Panc1 (cell line): ENCODE data around the gene OXT. TPM values are rescaled to one million over a fixed set of nuclear protein-coding genes. Genes with fewer than 3 reads are reported as not detected.

Experiments used
- ATAC-seq: fragments of 200-7000 bp; cut with Tn5 transposase; 2 replicates; pipeline ENCODE4 v1.9.1; 2020; ENCODE audit warnings: mild to moderate bottlenecking, moderate library complexity
- BruUV-seq: library from RNA; stranded (reverse); fragments of 400-500 nt; replicated peaks from 2 replicates; lab custom pipeline; 2021; lab: Mats Ljungman, UMichigan
- CTCF ChIA-PET: fragments of 300-600 bp; sonication (Branson Sonifier 250); formaldehyde crosslinking; loops from one replicate; lab custom pipeline; 2022; ENCODE audit warnings: antibody characterized with exemption; lab: Charles Lee
- POLR2A ChIA-PET: fragments of 300-600 bp; sonication (Branson Sonifier 250); formaldehyde crosslinking; loops from one replicate; lab custom pipeline; 2022; ENCODE audit warnings: antibody characterized with exemption; lab: Charles Lee
- DNase-seq: peaks from one replicate; pipeline ENCODE4 v3.0.0-alpha.2; 2010; ENCODE audit warnings: low read depth, low spot score
- H3K27ac ChIP-seq: 2 replicates; pipeline ENCODE4 v1.5.1; 2011; ENCODE audit warnings: mild to moderate bottlenecking, low read length, inconsistent platforms
- H3K27me3 ChIP-seq: fragments of 200-500 bp; sonication (Bioruptor generic); 2 replicates; pipeline ENCODE4 v1.6.0; 2014; ENCODE audit warnings: low read length, inconsistent platforms; ENCODE audit not compliant: control insufficient read depth, insufficient read depth
- H3K36me3 ChIP-seq: fragments of 200-500 bp; sonication (Bioruptor generic); 2 replicates; pipeline ENCODE4 v1.5.1; 2014; ENCODE audit warnings: inconsistent platforms, mild to moderate bottlenecking, low read length, moderate library complexity; ENCODE audit not compliant: control insufficient read depth, insufficient read depth
- H3K4me1 ChIP-seq: 2 replicates; pipeline ENCODE4 v1.5.1; 2011; ENCODE audit warnings: inconsistent platforms, mild to moderate bottlenecking, low read length, moderate library complexity; ENCODE audit not compliant: control insufficient read depth, insufficient read depth
- H3K4me3 ChIP-seq, 2 experiments: 2 replicates each; pipeline ENCODE4 v1.5.1; 2011 to 2012; ENCODE audit warnings: low read depth in 2 of 2, low read length in 2 of 2, mild to moderate bottlenecking in 2 of 2, inconsistent platforms in 1 of 2, moderate library complexity in 1 of 2
- H3K9me3 ChIP-seq: fragments of 200-500 bp; sonication (Bioruptor generic); 2 replicates; pipeline ENCODE4 v1.5.1; 2014; ENCODE audit warnings: low read depth, mild to moderate bottlenecking, inconsistent platforms, low read length, moderate library complexity; ENCODE audit not compliant: control insufficient read depth, insufficient read depth
- CTCF ChIP-seq: fragments of 450-650 bp; IDR thresholded peaks from 2 replicates; pipeline ENCODE4 v1.5.1; 2017; ENCODE audit warnings: mild to moderate bottlenecking
- POLR2AphosphoS5 ChIP-seq: IDR thresholded peaks from 2 replicates; pipeline ENCODE4 v1.6.1; 2012; ENCODE audit warnings: mild to moderate bottlenecking, low read depth, low read length, moderate library complexity
- SIN3A ChIP-seq: IDR thresholded peaks from 2 replicates; pipeline ENCODE4 v1.6.1; 2012; ENCODE audit warnings: low read depth, mild to moderate bottlenecking, low read length, moderate library complexity, borderline replicate concordance; ENCODE audit not compliant: insufficient read depth
- TCF7L2 ChIP-seq: IDR thresholded peaks from 2 replicates; pipeline ENCODE4 v1.6.1; 2011; ENCODE audit warnings: mild to moderate bottlenecking, low read depth, low read length, inconsistent platforms
- in situ Hi-C: cut with HindIII; loops from 2 replicates; pipeline ENCODE4 v1.10.0; 2016; ENCODE audit warnings: low sequenced_read_pairs, low pct_unique_long_range_greater_than_20kb
- intact Hi-C: fragments of 100-400 bp; cut with micrococcal nuclease; formaldehyde crosslinking; loops from one replicate; pipeline ENCODE4 v1.10.0; 2022; ENCODE audit not compliant: unreplicated experiment
- total RNA-seq: library from RNA; stranded (reverse); gene quantifications from one replicate; pipeline ENCODE4 v1.2.1, GENCODE V29; 2021; ENCODE audit not compliant: unreplicated experiment
- TF ChIP-seq, protein P1 (sequence below), 2 experiments: IDR thresholded peaks; 2 replicates each; pipeline ENCODE4 v1.6.1; 2011 to 2012; ENCODE audit warnings: low read depth in 2 of 2, control low read depth in 1 of 2, low read length in 1 of 2, mild to moderate bottlenecking in 1 of 2, moderate library complexity in 1 of 2; ENCODE audit not compliant: insufficient read depth in 1 of 2

The OXT gene
- total RNA-seq, 1 experiment from 2014 or later = not detected

GRCh38 chr20:3107464-3108025, 36.1 kb downstream of the OXT start:
- no peak for DNase-seq
- H3K27me3 ChIP-seq = no peaks in the 10 kb centered on the region
- no peaks in the 10 kb centered on the region for H3K9me3 ChIP-seq
- TF ChIP-seq, protein P1, sequence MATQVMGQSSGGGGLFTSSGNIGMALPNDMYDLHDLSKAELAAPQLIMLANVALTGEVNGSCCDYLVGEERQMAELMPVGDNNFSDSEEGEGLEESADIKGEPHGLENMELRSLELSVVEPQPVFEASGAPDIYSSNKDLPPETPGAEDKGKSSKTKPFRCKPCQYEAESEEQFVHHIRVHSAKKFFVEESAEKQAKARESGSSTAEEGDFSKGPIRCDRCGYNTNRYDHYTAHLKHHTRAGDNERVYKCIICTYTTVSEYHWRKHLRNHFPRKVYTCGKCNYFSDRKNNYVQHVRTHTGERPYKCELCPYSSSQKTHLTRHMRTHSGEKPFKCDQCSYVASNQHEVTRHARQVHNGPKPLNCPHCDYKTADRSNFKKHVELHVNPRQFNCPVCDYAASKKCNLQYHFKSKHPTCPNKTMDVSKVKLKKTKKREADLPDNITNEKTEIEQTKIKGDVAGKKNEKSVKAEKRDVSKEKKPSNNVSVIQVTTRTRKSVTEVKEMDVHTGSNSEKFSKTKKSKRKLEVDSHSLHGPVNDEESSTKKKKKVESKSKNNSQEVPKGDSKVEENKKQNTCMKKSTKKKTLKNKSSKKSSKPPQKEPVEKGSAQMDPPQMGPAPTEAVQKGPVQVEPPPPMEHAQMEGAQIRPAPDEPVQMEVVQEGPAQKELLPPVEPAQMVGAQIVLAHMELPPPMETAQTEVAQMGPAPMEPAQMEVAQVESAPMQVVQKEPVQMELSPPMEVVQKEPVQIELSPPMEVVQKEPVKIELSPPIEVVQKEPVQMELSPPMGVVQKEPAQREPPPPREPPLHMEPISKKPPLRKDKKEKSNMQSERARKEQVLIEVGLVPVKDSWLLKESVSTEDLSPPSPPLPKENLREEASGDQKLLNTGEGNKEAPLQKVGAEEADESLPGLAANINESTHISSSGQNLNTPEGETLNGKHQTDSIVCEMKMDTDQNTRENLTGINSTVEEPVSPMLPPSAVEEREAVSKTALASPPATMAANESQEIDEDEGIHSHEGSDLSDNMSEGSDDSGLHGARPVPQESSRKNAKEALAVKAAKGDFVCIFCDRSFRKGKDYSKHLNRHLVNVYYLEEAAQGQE (IDR thresholded peaks at IDR 0.05; ENCODE audit: insufficient read depth in 1 of 2, low read depth in 2 of 2, low read length in 1 of 2) = no peak
- TF ChIP-seq TCF7L2 = no peak
- TF ChIP-seq POLR2AphosphoS5 = no peak
- no peak for TF ChIP-seq SIN3A
- no peak for TF ChIP-seq CTCF
- in situ Hi-C loops (no loop called here), intact Hi-C loops (no loop called here)
- no peaks in the 10 kb centered on the region for H3K36me3 ChIP-seq
- BruUV-seq = no TSS peak
- H3K27ac ChIP-seq = no peak overlapping the region
- ChIA-PET CTCF (no interaction called here), POLR2A (no interaction called here)
- no peak overlapping the region for H3K4me3 ChIP-seq
- ATAC-seq = no peak
- no peaks in the 10 kb centered on the region; the same call in 1 of the 2 replicates for H3K4me1 ChIP-seq

GRCh38 chr20:3109350-3110302, 38.2 kb downstream of the OXT start:
- H3K36me3 ChIP-seq = no peaks in the 10 kb centered on the region
- CTCF ChIA-PET = interaction anchor here (0.5 kb wide), 1 partner anchor 23 kb away, joined by 6 read pairs; no protein-coding TSS in a partner anchor
- H3K27me3 ChIP-seq = no peaks in the 10 kb centered on the region
- no peak for DNase-seq
- in situ Hi-C loops (no loop called here), intact Hi-C loops (no loop called here)
- H3K27ac ChIP-seq = no peak overlapping the region
- H3K9me3 ChIP-seq = no peaks in the 10 kb centered on the region
- POLR2A ChIA-PET = no interaction called here
- BruUV-seq = no TSS peak
- H3K4me1 ChIP-seq = no peaks in the 10 kb centered on the region
- no peak overlapping the region for H3K4me3 ChIP-seq
- no peak for TF ChIP-seq TCF7L2
- no peak for TF ChIP-seq SIN3A
- TF ChIP-seq POLR2AphosphoS5 = no peak
- TF ChIP-seq, protein P1 (IDR thresholded peaks at IDR 0.05; ENCODE audit: insufficient read depth in 1 of 2, low read depth in 2 of 2, low read length in 1 of 2) = no peak
- ATAC-seq = peak; percentile 44; the same call in 1 of the 2 replicates
